ENCODE results near the gene ALG12. TPM values are rescaled to one million over a fixed set of nuclear protein-coding genes. Genes with fewer than 3 reads are reported as not detected.

The ALG12 gene
- total and polyA plus RNA-seq, 2 donors from 2014 or later: 27.2 to 28.4 TPM

GRCh38 chr22:49893025-49893424, 25.2 kb downstream of the ALG12 start:
- Histone ChIP-seq H3K36me3 (ENCODE audit: control insufficient read depth in 2 of 3, insufficient read depth in 3 of 3, low read length in 3 of 3) (peaks cover 0 to 4% (median 3%) of the 10 kb centered on the region in 3 donors), H3K27ac (ENCODE audit: low read depth in 2 of 2, low read length in 2 of 2) (no peak overlapping the region), H3K4me3 (ENCODE audit: low read length in 3 of 3) (no peak overlapping the region), H3K27me3 (ENCODE audit: control insufficient read depth, insufficient read depth, low read length) (no peaks in the 10 kb centered on the region), H3K9me3 (ENCODE audit: control insufficient read depth in 2 of 3, insufficient read depth in 1 of 3, low read length in 3 of 3) (peaks cover 0 to 15% (median 0%) of the 10 kb centered on the region in 3 donors), H3K4me1 (ENCODE audit: control insufficient read depth in 2 of 3, insufficient read depth in 2 of 3, low read depth in 1 of 3, low read length in 3 of 3) (no peaks in the 10 kb centered on the region), H3K9ac (ENCODE audit: low read length in 3 of 3) (no peak overlapping the region)
- DNase-seq (no peak), FAIRE-seq (no peak)
- no peak for TF ChIP-seq CTCF (IDR thresholded peaks at IDR 0.05; ENCODE audit: borderline replicate concordance, extremely low read depth, insufficient read depth)
- intact Hi-C loops (cut with DNase I): no loop called here

GRCh38 chr22:49892226-49892899, 25.9 kb downstream of the ALG12 start:
- Histone ChIP-seq H3K4me1 (ENCODE audit: control insufficient read depth in 2 of 3, insufficient read depth in 2 of 3, low read depth in 1 of 3, low read length in 3 of 3) (no peaks in the 10 kb centered on the region), H3K27ac (ENCODE audit: low read depth in 2 of 2, low read length in 2 of 2) (no peak overlapping the region), H3K27me3 (ENCODE audit: control insufficient read depth, insufficient read depth, low read length) (no peaks in the 10 kb centered on the region), H3K9ac (ENCODE audit: low read length in 3 of 3) (no peak overlapping the region), H3K36me3 (ENCODE audit: control insufficient read depth in 2 of 3, insufficient read depth in 3 of 3, low read length in 3 of 3) (peaks cover 0 to 4% (median 3%) of the 10 kb centered on the region in 3 donors), H3K9me3 (ENCODE audit: control insufficient read depth in 2 of 3, insufficient read depth in 1 of 3, low read length in 3 of 3) (peaks cover 0 to 15% (median 0%) of the 10 kb centered on the region in 3 donors), H3K4me3 (ENCODE audit: low read length in 3 of 3) (no peak overlapping the region)
- intact Hi-C loops (cut with DNase I): no loop called here
- no peak for FAIRE-seq
- peak in 1 of 5 donors; percentile 18 for DNase-seq
- no peak for TF ChIP-seq CTCF (IDR thresholded peaks at IDR 0.05; ENCODE audit: borderline replicate concordance, extremely low read depth, insufficient read depth)

- DNase-seq (no peak), FAIRE-seq (no peak)
- no peak overlapping the region for H3K4me3 ChIP-seq (ENCODE audit: low read length in 3 of 3)
- H3K27me3 ChIP-seq (ENCODE audit: control insufficient read depth, insufficient read depth, low read length): no peaks in the 10 kb centered on the region
- H3K9me3 ChIP-seq (ENCODE audit: control insufficient read depth in 2 of 3, insufficient read depth in 1 of 3, low read length in 3 of 3): peaks cover 0 to 10% (median 0%) of the 10 kb centered on the region in 3 donors
- H3K27ac ChIP-seq (ENCODE audit: low read depth in 2 of 2, low read length in 2 of 2): no peak overlapping the region
- intact Hi-C loops (cut with DNase I): no loop called here
- TF ChIP-seq CTCF (IDR thresholded peaks at IDR 0.05; ENCODE audit: borderline replicate concordance, extremely low read depth, insufficient read depth): no peak
- H3K36me3 ChIP-seq (ENCODE audit: control insufficient read depth in 2 of 3, insufficient read depth in 3 of 3, low read length in 3 of 3): peaks cover 11 to 17% (median 12%) of the 10 kb centered on the region in 3 donors
- H3K4me1 ChIP-seq (ENCODE audit: control insufficient read depth in 2 of 3, insufficient read depth in 2 of 3, low read depth in 1 of 3, low read length in 3 of 3): no peaks in the 10 kb centered on the region
- no peak overlapping the region for H3K9ac ChIP-seq (ENCODE audit: low read length in 3 of 3)
Measured at GRCh38 chr22:49889071-49889470, 29.2 kb downstream of the ALG12 start.
